HEK293T (cell line): Measurements from ENCODE around the gene PCNX1.
"Not testable (repeated sequence)": the region's sequence is repeated elsewhere in the genome, so short reads cannot be mapped to it uniquely, and the experiment has no call there.

Experiments
- ARNT ChIP-seq: fragments of 450-650 bp; IDR thresholded peaks from 2 replicates; pipeline ENCODE4 v1.6.1; 2017; ENCODE audit warnings: mild to moderate bottlenecking
- FOXA1 ChIP-seq: fragments of 450-650 bp; IDR thresholded peaks from 2 replicates; pipeline ENCODE4 v1.6.1; 2016; ENCODE audit warnings: mild to moderate bottlenecking
- FOXK2 ChIP-seq: fragments of 450-650 bp; IDR thresholded peaks from 2 replicates; pipeline ENCODE4 v1.6.1; 2016; ENCODE audit warnings: mild to moderate bottlenecking
- FOXM1 ChIP-seq: fragments of 450-650 bp; IDR thresholded peaks from 2 replicates; pipeline ENCODE4 v1.6.1; 2017; ENCODE audit warnings: mild to moderate bottlenecking, borderline replicate concordance
- HDGF ChIP-seq: fragments of 450-650 bp; IDR thresholded peaks from 2 replicates; pipeline ENCODE4 v1.6.1; 2017; ENCODE audit warnings: antibody characterized with exemption, borderline replicate concordance
- SP1 ChIP-seq: fragments of 450-650 bp; IDR thresholded peaks from 2 replicates; pipeline ENCODE4 v1.6.1; 2017
- TARDBP ChIP-seq: fragments of 450-650 bp; IDR thresholded peaks from 2 replicates; pipeline ENCODE4 v1.6.1; 2016
- ZNF384 ChIP-seq: fragments of 450-650 bp; IDR thresholded peaks from 2 replicates; pipeline ENCODE4 v1.6.1; 2016

GRCh38 chr14:70939693-70940092 lies 32.4 kb downstream of the PCNX1 start:
- not testable (repeated sequence) for TF ChIP-seq FOXM1, ZNF384, ARNT, TARDBP, SP1, FOXA1, FOXK2, HDGF
